GM23338 (cell line): ENCODE measurements around the gene DHX34. TPM values are rescaled to one million over a fixed set of nuclear protein-coding genes. Genes with fewer than 3 reads are reported as not detected.
A peak's percentile ranks its signal among the peaks of the same experiment; 100 is the strongest.

ENCODE experiments used
- ATAC-seq: fragments of 200-7000 bp; cut with Tn5 transposase; 3 replicates; pipeline ENCODE4 v1.9.1; 2020
- DNase-seq: peaks from one replicate; pipeline ENCODE4 v3.0.0-alpha.2; 2015; ENCODE audit warnings: low spot score
- H2AFZ ChIP-seq: fragments of 200-600 bp; sonication (generic); 2 replicates; pipeline ENCODE4 v1.8.0; 2016; ENCODE audit warnings: antibody characterized with exemption, mild to moderate bottlenecking, moderate library complexity
- H3F3A ChIP-seq: fragments of 200-600 bp; sonication (generic); replicated peaks from 2 replicates; pipeline ENCODE4 v1.8.0; 2017; ENCODE audit warnings: antibody characterized with exemption, mixed run types, low read depth
- H3K27ac ChIP-seq: fragments of 200-600 bp; sonication (generic); 2 replicates; pipeline ENCODE4 v1.6.1; 2016; ENCODE audit warnings: low read depth
- H3K27me3 ChIP-seq: fragments of 200-600 bp; sonication (generic); 2 replicates; pipeline ENCODE4 v1.8.0; 2016; ENCODE audit warnings: mild to moderate bottlenecking, mixed run types, moderate library complexity; ENCODE audit not compliant: insufficient read depth
- H3K36me3 ChIP-seq: fragments of 200-600 bp; sonication (generic); 2 replicates; pipeline ENCODE4 v1.8.0; 2016; ENCODE audit warnings: mild to moderate bottlenecking; ENCODE audit not compliant: insufficient read depth
- H3K4me1 ChIP-seq: fragments of 200-600 bp; sonication (generic); 2 replicates; pipeline ENCODE4 v1.8.0; 2016; ENCODE audit warnings: mild to moderate bottlenecking, moderate library complexity; ENCODE audit not compliant: insufficient read depth
- H3K4me2 ChIP-seq: fragments of 200-600 bp; sonication (generic); 2 replicates; pipeline ENCODE4 v1.7.1; 2017; ENCODE audit warnings: mixed run types
- H3K4me3 ChIP-seq: fragments of 200-600 bp; sonication (generic); 2 replicates; pipeline ENCODE4 v1.6.1; 2016; ENCODE audit warnings: mixed run types
- H3K79me2 ChIP-seq: fragments of 200-600 bp; sonication (generic); replicated peaks from 2 replicates; pipeline ENCODE4 v1.8.0; 2017; ENCODE audit warnings: mild to moderate bottlenecking; ENCODE audit not compliant: insufficient read depth
- H3K9me2 ChIP-seq: fragments of 200-600 bp; sonication (generic); 2 replicates; pipeline ENCODE4 v1.8.0; 2017; ENCODE audit not compliant: insufficient read depth
- H4K20me1 ChIP-seq: fragments of 200-600 bp; sonication (generic); replicated peaks from 2 replicates; pipeline ENCODE4 v1.8.0; 2017; ENCODE audit warnings: mild to moderate bottlenecking; ENCODE audit not compliant: insufficient read depth
- H3K27ac Mint-ChIP-seq: 2 replicates; pipeline ENCODE4 v1.8.0; 2020; ENCODE audit warnings: inconsistent platforms, mild to moderate bottlenecking, moderate library complexity, mixed read lengths
- H3K27me3 Mint-ChIP-seq: 3 replicates; pipeline ENCODE4 v1.8.0; 2022; ENCODE audit warnings: low read depth, mild to moderate bottlenecking, moderate library complexity, mixed read lengths, inconsistent platforms; ENCODE audit not compliant: insufficient read depth, poor library complexity
- H3K36me3 Mint-ChIP-seq: 3 replicates; pipeline ENCODE4 v1.8.0; 2021; ENCODE audit warnings: low read depth, mild to moderate bottlenecking, inconsistent platforms, moderate library complexity, mixed read lengths
- H3K4me1 Mint-ChIP-seq: 3 replicates; pipeline ENCODE4 v1.8.0; 2020; ENCODE audit warnings: mild to moderate bottlenecking, inconsistent platforms, mixed read lengths
- H3K4me3 Mint-ChIP-seq: 3 replicates; pipeline ENCODE4 v1.8.0; 2021; ENCODE audit warnings: moderate library complexity, mild to moderate bottlenecking, inconsistent platforms, mixed read lengths
- H3K9me3 Mint-ChIP-seq: 3 replicates; pipeline ENCODE4 v1.8.0; 2020; ENCODE audit warnings: moderate library complexity, mild to moderate bottlenecking, inconsistent platforms, mixed read lengths
- EZH2 ChIP-seq: fragments of 200-600 bp; sonication (generic); IDR thresholded peaks from one replicate; pipeline ENCODE4 v1.8.0; 2017; ENCODE audit warnings: antibody characterized with exemption, mild to moderate bottlenecking, low read depth; ENCODE audit not compliant: unreplicated experiment
- EZH2phosphoT487 ChIP-seq: fragments of 200-600 bp; sonication (generic); IDR thresholded peaks from one replicate; pipeline ENCODE4 v1.8.1; 2018; ENCODE audit warnings: antibody characterized with exemption; ENCODE audit not compliant: unreplicated experiment
- STAT1 ChIP-seq: IDR thresholded peaks from one replicate; pipeline ENCODE4 v1.6.1; 2016; ENCODE audit warnings: antibody characterized with exemption; ENCODE audit not compliant: unreplicated experiment
- polyA plus RNA-seq: library from polyadenylated mRNA; unstranded; fragments of >200 nt; fragmentation: Nextera tagmentation; extraction: Ambion mirVana; gene quantifications from 2 replicates; pipeline ENCODE4 v1.2.1, GENCODE V29; 2016
- total RNA-seq: library from RNA; depleted of rRNA; stranded (reverse); fragments of >200 nt; shearing (Covaris generic); gene quantifications from 2 replicates; pipeline ENCODE4 v1.2.3, GENCODE V29; 2014
- TF ChIP-seq, protein P1 (sequence below), 2 experiments: fragments of 200-600 bp in 1 of 2; sonication (generic) in 1 of 2; conservative IDR thresholded peaks; 2 replicates each; pipeline versions ENCODE4 v1.5.1 to v1.6.1; 2016 to 2017; ENCODE audit warnings: antibody characterized with exemption in 2 of 2, low read depth in 2 of 2, mild to moderate bottlenecking in 2 of 2, moderate library complexity in 1 of 2
- TF ChIP-seq, protein P2 (sequence below): IDR thresholded peaks from one replicate; pipeline ENCODE4 v1.6.1; 2018; ENCODE audit warnings: antibody characterized with exemption; ENCODE audit not compliant: unreplicated experiment

The DHX34 gene
- total and polyA plus RNA-seq, 2 experiments from 2014 or later = 16.3 to 50.1 TPM

DNA sequence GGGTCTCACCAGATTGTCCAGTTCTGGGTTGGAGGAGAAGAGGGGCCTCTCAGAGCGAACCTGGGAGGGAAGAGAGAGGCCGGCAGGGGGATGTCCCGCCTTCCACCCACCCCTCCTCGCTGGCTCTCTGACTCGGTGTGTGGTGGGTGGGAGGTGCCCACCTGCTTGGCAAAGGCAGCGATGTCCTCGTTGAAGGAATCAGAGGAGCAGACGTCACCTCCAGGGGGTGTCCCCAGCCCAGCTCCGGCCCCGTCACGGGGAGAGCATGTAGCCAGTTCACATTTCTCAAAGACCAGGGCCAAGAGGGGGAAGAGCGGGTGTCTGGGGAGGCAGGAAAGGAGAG, 67.5 kb downstream of the DHX34 start (continued):
- TF ChIP-seq, protein P1, sequence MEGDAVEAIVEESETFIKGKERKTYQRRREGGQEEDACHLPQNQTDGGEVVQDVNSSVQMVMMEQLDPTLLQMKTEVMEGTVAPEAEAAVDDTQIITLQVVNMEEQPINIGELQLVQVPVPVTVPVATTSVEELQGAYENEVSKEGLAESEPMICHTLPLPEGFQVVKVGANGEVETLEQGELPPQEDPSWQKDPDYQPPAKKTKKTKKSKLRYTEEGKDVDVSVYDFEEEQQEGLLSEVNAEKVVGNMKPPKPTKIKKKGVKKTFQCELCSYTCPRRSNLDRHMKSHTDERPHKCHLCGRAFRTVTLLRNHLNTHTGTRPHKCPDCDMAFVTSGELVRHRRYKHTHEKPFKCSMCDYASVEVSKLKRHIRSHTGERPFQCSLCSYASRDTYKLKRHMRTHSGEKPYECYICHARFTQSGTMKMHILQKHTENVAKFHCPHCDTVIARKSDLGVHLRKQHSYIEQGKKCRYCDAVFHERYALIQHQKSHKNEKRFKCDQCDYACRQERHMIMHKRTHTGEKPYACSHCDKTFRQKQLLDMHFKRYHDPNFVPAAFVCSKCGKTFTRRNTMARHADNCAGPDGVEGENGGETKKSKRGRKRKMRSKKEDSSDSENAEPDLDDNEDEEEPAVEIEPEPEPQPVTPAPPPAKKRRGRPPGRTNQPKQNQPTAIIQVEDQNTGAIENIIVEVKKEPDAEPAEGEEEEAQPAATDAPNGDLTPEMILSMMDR (conservative IDR thresholded peaks at IDR 0.05; ENCODE audit: low read depth in 2 of 2) = no peak

DNA sequence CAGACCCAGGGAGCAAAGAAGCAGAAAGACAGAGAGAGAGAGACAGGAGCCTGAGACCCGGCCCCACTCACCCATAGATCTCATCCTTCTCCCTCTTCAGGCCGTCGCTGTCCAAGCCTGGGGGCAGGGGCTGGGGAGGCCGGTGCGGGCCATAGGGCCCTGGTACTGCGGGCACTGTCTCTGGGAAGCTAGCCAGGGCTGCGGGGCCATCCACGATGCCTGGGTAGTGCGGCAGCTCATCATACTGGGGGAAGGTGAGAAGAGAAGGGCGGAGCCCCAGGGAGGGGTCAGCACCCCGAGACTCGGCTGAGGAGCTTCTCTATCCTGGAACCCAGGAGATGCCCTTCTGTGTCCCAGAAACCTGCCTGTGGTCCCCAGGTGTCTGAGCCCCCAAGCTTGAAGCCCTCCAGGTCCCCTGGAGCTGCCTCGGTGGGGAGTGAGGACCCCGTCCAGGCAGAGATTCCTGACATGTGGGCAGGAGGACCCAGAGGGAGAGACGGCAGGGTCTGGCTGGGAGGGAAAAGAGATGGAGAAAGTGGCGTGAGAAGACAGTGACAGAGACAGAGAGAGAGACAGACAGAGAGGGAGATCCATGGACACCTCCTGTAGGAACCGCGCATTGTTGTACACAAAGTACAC, 68.1 kb downstream of the DHX34 start:
- Mint-ChIP-seq H3K27me3 (peaks cover 66% of the 10 kb centered on the region), H3K36me3 (peaks cover 13% of the 10 kb centered on the region), H3K9me3 (peaks cover 2% of the 10 kb centered on the region), H3K27ac (no peak overlapping the region), H3K4me1 (peaks cover 46% of the 10 kb centered on the region), H3K4me3 (peak overlapping the region; percentile 71)
- H3K27ac ChIP-seq = no peak overlapping the region
- peaks cover 63% of the 10 kb centered on the region for H3K27me3 ChIP-seq
- no peak for TF ChIP-seq EZH2phosphoT487
- no peak for TF ChIP-seq STAT1
- TF ChIP-seq, protein P2, sequence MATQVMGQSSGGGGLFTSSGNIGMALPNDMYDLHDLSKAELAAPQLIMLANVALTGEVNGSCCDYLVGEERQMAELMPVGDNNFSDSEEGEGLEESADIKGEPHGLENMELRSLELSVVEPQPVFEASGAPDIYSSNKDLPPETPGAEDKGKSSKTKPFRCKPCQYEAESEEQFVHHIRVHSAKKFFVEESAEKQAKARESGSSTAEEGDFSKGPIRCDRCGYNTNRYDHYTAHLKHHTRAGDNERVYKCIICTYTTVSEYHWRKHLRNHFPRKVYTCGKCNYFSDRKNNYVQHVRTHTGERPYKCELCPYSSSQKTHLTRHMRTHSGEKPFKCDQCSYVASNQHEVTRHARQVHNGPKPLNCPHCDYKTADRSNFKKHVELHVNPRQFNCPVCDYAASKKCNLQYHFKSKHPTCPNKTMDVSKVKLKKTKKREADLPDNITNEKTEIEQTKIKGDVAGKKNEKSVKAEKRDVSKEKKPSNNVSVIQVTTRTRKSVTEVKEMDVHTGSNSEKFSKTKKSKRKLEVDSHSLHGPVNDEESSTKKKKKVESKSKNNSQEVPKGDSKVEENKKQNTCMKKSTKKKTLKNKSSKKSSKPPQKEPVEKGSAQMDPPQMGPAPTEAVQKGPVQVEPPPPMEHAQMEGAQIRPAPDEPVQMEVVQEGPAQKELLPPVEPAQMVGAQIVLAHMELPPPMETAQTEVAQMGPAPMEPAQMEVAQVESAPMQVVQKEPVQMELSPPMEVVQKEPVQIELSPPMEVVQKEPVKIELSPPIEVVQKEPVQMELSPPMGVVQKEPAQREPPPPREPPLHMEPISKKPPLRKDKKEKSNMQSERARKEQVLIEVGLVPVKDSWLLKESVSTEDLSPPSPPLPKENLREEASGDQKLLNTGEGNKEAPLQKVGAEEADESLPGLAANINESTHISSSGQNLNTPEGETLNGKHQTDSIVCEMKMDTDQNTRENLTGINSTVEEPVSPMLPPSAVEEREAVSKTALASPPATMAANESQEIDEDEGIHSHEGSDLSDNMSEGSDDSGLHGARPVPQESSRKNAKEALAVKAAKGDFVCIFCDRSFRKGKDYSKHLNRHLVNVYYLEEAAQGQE = peak; percentile 32
- no peak overlapping the region for H2AFZ ChIP-seq
- H3K4me3 ChIP-seq = peak overlapping the region; percentile 91
- ATAC-seq (peak; percentile 10), DNase-seq (no peak)
- H3K4me1 ChIP-seq = peaks cover 30% of the 10 kb centered on the region
- 0 out of 2 replicates have a peak, but pooled peaks cover 7% of the 10 kb centered on the region for H3K79me2 ChIP-seq
- H4K20me1 ChIP-seq = no peaks in the 10 kb centered on the region
- H3K9me2 ChIP-seq = no peaks in the 10 kb centered on the region
- no peaks in the 10 kb centered on the region for H3K36me3 ChIP-seq
- peaks cover 14% of the 10 kb centered on the region for H3F3A ChIP-seq
- peak overlapping the region; percentile 100 for H3K4me2 ChIP-seq

DNA sequence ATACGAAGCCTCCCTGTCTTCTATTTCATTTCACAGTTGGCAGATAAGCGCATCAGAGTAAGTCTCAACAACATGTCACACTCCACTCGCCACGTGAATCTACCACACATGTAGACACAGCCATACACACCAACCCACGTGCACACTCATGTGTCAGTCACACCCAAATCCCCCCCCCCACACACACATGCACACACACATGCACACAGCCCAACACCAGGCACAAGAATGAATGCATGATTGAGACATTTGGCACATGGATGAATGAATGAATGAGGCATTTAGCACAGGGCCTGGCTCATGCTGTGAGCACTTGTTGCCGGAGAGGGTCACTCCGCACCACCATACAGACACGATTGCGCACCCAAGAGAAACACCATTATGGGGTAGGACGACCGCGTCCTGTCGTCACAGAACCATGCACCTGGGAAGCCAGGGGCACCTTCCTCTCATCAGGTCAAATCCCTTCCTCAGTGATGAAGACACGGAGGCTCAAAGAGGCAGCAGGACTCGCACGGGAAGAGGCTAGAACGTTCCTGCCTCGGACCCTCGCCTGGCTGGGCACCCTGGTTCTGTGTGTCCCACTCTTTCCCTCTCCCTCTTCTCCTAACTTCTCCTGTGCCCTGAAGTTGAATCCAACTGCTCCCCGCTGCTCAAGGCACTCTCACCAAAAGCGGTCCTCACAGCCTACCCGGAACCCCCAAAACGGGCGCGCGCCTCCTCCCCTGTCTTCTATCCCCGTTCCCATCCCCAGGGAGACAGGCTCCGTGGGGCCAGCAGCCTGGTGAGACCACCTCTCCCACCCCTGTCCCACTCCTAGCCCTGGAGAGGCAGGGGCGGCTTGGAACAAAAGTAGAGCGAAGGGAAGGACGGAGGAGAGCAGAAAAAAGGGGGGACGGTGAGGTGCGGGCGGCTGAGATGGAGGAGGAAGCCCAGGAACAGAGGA, 68.9 kb downstream of the DHX34 start:
- ATAC-seq (peak; percentile 1; the same call in 2 of the 3 replicates), DNase-seq (peak; percentile 38)
- peaks cover 5% of the 10 kb centered on the region for H3K9me3 Mint-ChIP-seq
- H3K4me3 ChIP-seq = peak overlapping the region; percentile 91
- H3K27ac ChIP-seq = no peak overlapping the region
- no peak overlapping the region for H3K27ac Mint-ChIP-seq
- no peaks in the 10 kb centered on the region for H3K9me2 ChIP-seq
- peaks cover 71% of the 10 kb centered on the region for H3K27me3 ChIP-seq
- H3K4me3 Mint-ChIP-seq = peak overlapping the region; percentile 71
- peak overlapping the region; percentile 80 for H2AFZ ChIP-seq
- peak overlapping the region; percentile 100 for H3K4me2 ChIP-seq
- peaks cover 72% of the 10 kb centered on the region for H3K27me3 Mint-ChIP-seq
- no peaks in the 10 kb centered on the region for H4K20me1 ChIP-seq
- H3K4me1 Mint-ChIP-seq = peaks cover 54% of the 10 kb centered on the region
- peaks cover 16% of the 10 kb centered on the region for H3K36me3 Mint-ChIP-seq
- H3K36me3 ChIP-seq = no peaks in the 10 kb centered on the region
- H3K79me2 ChIP-seq = 0 out of 2 replicates have a peak, but pooled peaks cover 7% of the 10 kb centered on the region
- TF ChIP-seq, protein P2 = no peak
- TF ChIP-seq EZH2 = peak; percentile 49
- H3K4me1 ChIP-seq = peaks cover 38% of the 10 kb centered on the region
- peaks cover 17% of the 10 kb centered on the region for H3F3A ChIP-seq
